Heart left ventricle (tissue), 16 donors: ENCODE measurements around the gene VSIG10L. TPM values are rescaled to one million over a fixed set of nuclear protein-coding genes. Genes with fewer than 3 reads are reported as not detected.

ENCODE experiments used
- ATAC-seq, 4 donors: fragments of 200-7000 bp; cut with Tn5 transposase; one replicate each; pipeline ENCODE4 v1.9.1; 2020 to 2022; ENCODE audit warnings: moderate library complexity in 4 of 4, mild to moderate bottlenecking in 3 of 4, moderate number of reproducible peaks in 1 of 4
- DNase-seq, 5 donors: peaks; one replicate each; pipeline ENCODE4 v3.0.0-alpha.2; 2020
- H3K27ac ChIP-seq, 12 donors: fragments of 200-600 bp; sonication (generic) in 4 of 12; one replicate each; pipeline versions ENCODE4 v1.5.0 to v1.8.0; 2016 to 2022; ENCODE audit warnings: mild to moderate bottlenecking in 2 of 12
- H3K27me3 ChIP-seq, 9 donors: fragments of 200-600 bp; sonication (generic) in 2 of 9; one replicate each; pipeline versions ENCODE4 v1.5.1 to v1.8.0; 2016 to 2022; ENCODE audit warnings: mild to moderate bottlenecking in 3 of 9
- H3K36me3 ChIP-seq, 9 donors: fragments of 200-600 bp; sonication (generic) in 2 of 9; one replicate each; pipeline versions ENCODE4 v1.5.0 to v1.8.0; 2018 to 2022; ENCODE audit warnings: mild to moderate bottlenecking in 2 of 9
- H3K4me1 ChIP-seq, 12 donors: fragments of 200-600 bp; sonication (generic) in 4 of 12; one replicate each; pipeline versions ENCODE4 v1.5.0 to v1.8.0; 2016 to 2022; ENCODE audit warnings: mild to moderate bottlenecking in 3 of 12
- H3K4me3 ChIP-seq, 12 donors: fragments of 200-600 bp; sonication (generic) in 4 of 12; one replicate each; pipeline versions ENCODE4 v1.5.0 to v1.8.0; 2017 to 2022; ENCODE audit warnings: mild to moderate bottlenecking in 9 of 12, moderate library complexity in 4 of 12
- H3K9me3 ChIP-seq, 12 donors: fragments of 200-600 bp; sonication (generic) in 4 of 12; one replicate each; pipeline versions ENCODE4 v1.5.0 to v1.8.0; 2016 to 2022; ENCODE audit warnings: mild to moderate bottlenecking in 1 of 12
- POLR2A ChIP-seq, 2 donors: fragments of 450-650 bp; IDR thresholded peaks; one replicate each; pipeline ENCODE4 v1.6.1; 2017; ENCODE audit warnings: antibody characterized with exemption in 2 of 2, mild to moderate bottlenecking in 2 of 2, moderate library complexity in 2 of 2
- WGBS, 4 donors: extraction: QIAGEN DNeasy Blood & Tissue Kit in 2 of 4; methylation state at CpG; one replicate each; pipeline versions ENCODE4 v1.1.5 to v1.1.7; 2013 to 2018; 5-methylcytosine and 5-hydroxymethylcytosine counted together
- intact Hi-C, 10 donors: fragments of 100-400 bp; cut with DNase I; formaldehyde crosslinking; loops; one replicate each; pipeline versions ENCODE4 v1.11.1 to v1.14.2; 2022
- polyA plus RNA-seq, 2 donors: library from polyadenylated mRNA; stranded (reverse); fragments of 200-250 nt; gene quantifications; one replicate each; pipeline ENCODE4 v1.2.3, GENCODE V29; 2013
- total RNA-seq, 9 donors: library from RNA; depleted of rRNA in 2 of 9; stranded (reverse); fragments of >200 nt in 2 of 9; fragmentation: NEBNext Ultra II Directional in 3 of 9; extraction: Animal tissue kit (Norgen Biotek cat#: 25700) in 3 of 9; gene quantifications; one replicate each; pipeline versions ENCODE4 v1.1.0 to v1.2.4, GENCODE V29; 2016 to 2023
- TF ChIP-seq, protein P1 (sequence below), 12 donors: fragments of 200-600 bp; sonication (generic) in 4 of 12; IDR thresholded peaks; one replicate each; pipeline versions ENCODE4 v1.5.0 to v1.8.0; 2018 to 2022; ENCODE audit warnings: antibody characterized with exemption in 12 of 12, mild to moderate bottlenecking in 5 of 12
- donor health status: ischemic (EF 13 %, LVEDD 7.1; RV severe dilation, severe dysfunction).
- donor health status: healthy with polysubstance abuse.
- donor health status: DM: no; HTN: yes; CAD: no.
- donor health status: DM: no; HTN: no; CAD: no.
- donor health status: ischemic (EF 25% LVEDD 6.9; RV normal size, moderate dysfunction).
- donor health status: ischemic (EF 25% LVEDD 5.7; RV mildly dilated, moderate dysfunction).
- donor health status: healthy.
- donor health status: DM: yes; HTN: yes; CAD: no.
- donor health status: ischemic (EF 35%, LVEDD 5.7; RV mildly dilated, moderate dysfunction).
- donor health status: nonischemic (EF 11% LVEDD 7.7; RV severe dilation, severe dysfunction).
- donor health status: DM: yes; HTN: yes; CAD: no.
- donor health status: PGD.
- donor health status: ischemic (EF 29% LVEDD 5.4; RV normal size, mild dysfunction).
- donor health status: nonischemic (EF 23%, LVEDD 6.1; RV moderate dilation, normal function).

The VSIG10L gene
- total and polyA plus RNA-seq, 11 donors, result 0.40 to 1.7 (median 0.75) TPM

DNA sequence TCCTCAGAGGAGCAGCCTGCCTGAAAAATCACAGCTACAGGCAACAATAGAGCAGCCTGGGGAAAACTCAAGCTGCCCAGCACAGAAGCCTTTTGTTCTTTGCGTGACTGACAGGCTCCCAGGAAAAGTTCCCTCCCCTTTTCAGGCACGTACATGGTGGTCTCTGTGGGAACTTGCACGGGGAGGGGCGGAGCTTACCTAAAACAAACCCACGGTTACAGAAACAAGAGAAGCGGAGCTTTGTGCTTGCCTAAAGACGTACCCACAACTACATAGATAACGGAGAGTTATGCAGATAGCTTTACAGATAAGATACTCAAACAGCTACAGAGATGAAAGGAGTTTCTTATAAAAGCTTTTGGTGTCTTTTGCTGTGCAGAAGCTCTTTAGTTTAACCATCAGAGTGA is 12.8 kb upstream of the VSIG10L start:
- no peak for TF ChIP-seq POLR2A (IDR thresholded peaks at IDR 0.05)
- TF ChIP-seq, protein P1, sequence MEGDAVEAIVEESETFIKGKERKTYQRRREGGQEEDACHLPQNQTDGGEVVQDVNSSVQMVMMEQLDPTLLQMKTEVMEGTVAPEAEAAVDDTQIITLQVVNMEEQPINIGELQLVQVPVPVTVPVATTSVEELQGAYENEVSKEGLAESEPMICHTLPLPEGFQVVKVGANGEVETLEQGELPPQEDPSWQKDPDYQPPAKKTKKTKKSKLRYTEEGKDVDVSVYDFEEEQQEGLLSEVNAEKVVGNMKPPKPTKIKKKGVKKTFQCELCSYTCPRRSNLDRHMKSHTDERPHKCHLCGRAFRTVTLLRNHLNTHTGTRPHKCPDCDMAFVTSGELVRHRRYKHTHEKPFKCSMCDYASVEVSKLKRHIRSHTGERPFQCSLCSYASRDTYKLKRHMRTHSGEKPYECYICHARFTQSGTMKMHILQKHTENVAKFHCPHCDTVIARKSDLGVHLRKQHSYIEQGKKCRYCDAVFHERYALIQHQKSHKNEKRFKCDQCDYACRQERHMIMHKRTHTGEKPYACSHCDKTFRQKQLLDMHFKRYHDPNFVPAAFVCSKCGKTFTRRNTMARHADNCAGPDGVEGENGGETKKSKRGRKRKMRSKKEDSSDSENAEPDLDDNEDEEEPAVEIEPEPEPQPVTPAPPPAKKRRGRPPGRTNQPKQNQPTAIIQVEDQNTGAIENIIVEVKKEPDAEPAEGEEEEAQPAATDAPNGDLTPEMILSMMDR (IDR thresholded peaks at IDR 0.05), result no peak
- 43 to 69% (median 55%) methylated on average over 8 of the region's 8 CpGs for WGBS, 4 donors

DNA sequence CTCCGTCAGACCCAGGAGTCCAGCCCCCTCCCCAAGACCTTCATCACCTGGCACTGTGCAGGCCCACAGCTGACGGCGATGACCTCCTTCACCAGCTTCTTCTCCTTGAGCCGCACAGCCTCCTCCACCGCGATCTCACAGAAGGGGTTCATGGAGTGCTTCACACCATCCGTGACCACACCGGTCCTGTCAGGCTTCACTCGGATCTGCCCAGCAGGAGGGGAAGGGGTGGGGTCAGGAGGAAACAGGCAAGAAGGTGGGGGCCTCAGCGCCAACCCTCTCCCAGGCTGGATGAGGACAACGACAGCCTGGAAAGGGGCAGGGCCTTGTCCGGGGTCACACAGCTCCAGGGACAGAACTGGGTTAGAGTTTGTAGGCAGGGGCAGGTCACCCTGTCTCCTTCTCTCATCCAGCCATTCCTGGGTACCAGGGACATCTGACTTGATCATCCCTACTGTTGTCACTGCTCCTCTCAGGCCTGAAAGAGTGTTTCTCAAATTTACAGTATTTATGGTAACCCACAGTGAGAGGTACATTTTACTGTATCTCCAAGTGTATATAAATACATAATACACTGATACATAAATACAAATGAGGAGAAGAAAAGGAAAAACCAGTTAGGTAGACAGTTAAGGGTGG is 12.3 kb upstream of the VSIG10L start:
- ATAC-seq (peak in 1 of 4 donors; percentile 11), DNase-seq (no peak)
- no peak overlapping the region for H3K27ac ChIP-seq

More for the DNA sequence above, 12.8 kb upstream of the VSIG10L start:
- Histone ChIP-seq H3K27me3 (no peaks in the 10 kb centered on the region), H3K27ac (no peak overlapping the region), H3K9me3 (no peaks in the 10 kb centered on the region), H3K4me3 (no peak overlapping the region), H3K4me1 (peaks cover 0 to 10% (median 0%) of the 10 kb centered on the region in 12 donors), H3K36me3 (peaks cover 0 to 38% (median 31%) of the 10 kb centered on the region in 9 donors)
- DNase-seq (no peak), ATAC-seq (no peak)
- intact Hi-C loops, result no loop called here

DNA sequence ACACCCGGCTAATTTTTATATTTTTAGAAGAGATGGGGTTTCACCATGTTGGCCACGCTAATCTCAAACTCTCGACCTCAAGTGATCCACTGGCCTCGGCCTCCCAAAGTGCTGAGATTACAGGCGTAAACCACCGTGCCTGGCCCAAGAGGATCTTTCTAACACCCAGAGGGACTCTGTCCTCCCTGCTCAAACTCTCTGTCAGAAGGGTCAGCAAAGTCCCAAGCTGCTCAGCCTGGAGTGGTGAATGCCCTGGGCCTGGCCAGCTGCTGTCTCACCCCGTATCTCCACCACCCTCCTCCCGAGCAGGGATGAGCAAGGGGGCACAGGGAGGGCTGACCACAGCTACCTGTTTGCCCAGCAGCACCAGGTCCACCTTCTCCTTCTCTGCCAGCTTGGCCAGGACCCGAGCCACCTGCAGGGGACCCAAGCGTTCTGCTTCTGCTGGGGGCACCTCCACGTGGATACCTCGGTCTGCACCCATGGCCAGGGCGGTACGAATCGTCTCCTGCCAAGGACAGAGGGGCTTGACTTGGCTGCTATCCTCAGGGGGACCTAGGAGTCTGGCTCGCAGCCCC is 10.9 kb upstream of the VSIG10L start:
- WGBS, 4 donors, result 90 to 94% (median 92%) methylated on average over 14 to 16 of the region's 16 CpGs
- TF ChIP-seq, protein P1 (IDR thresholded peaks at IDR 0.05), result no peak
- TF ChIP-seq POLR2A (IDR thresholded peaks at IDR 0.05), result no peak
- ATAC-seq, result no peak

More for the DNA sequence above, 12.3 kb upstream of the VSIG10L start:
- no peaks in the 10 kb centered on the region for H3K27me3 ChIP-seq
- intact Hi-C loops, result no loop called here
- peaks cover 0 to 10% (median 0%) of the 10 kb centered on the region in 12 donors for H3K4me1 ChIP-seq
- H3K4me3 ChIP-seq, result no peak overlapping the region
- H3K9me3 ChIP-seq, result no peaks in the 10 kb centered on the region
- H3K36me3 ChIP-seq, result peaks cover 0 to 42% (median 34%) of the 10 kb centered on the region in 9 donors
- 59 to 66% (median 63%) methylated on average over 10 to 12 of the region's 12 CpGs for WGBS, 4 donors
- TF ChIP-seq POLR2A (IDR thresholded peaks at IDR 0.05), result no peak
- TF ChIP-seq, protein P1 (IDR thresholded peaks at IDR 0.05), result no peak

GRCh38 chr19:51351266-51351990 is 9.5 kb upstream of the VSIG10L start:
- no peak overlapping the region for H3K27ac ChIP-seq
- H3K4me1 ChIP-seq, result peaks cover 0 to 10% (median 0%) of the 10 kb centered on the region in 12 donors
- TF ChIP-seq, protein P1 (IDR thresholded peaks at IDR 0.05), result no peak
- no peak for TF ChIP-seq POLR2A (IDR thresholded peaks at IDR 0.05)
- DNase-seq, result no peak
- no peaks in the 10 kb centered on the region for H3K27me3 ChIP-seq
- H3K4me3 ChIP-seq, result no peak overlapping the region
- H3K36me3 ChIP-seq, result peaks cover 0 to 67% (median 59%) of the 10 kb centered on the region in 9 donors
- no peak for ATAC-seq
- no peaks in the 10 kb centered on the region for H3K9me3 ChIP-seq
- WGBS, 4 donors, result 91 to 98% (median 95%) methylated on average over 10 to 11 of the region's 11 CpGs
- intact Hi-C loops, result no loop called here

More for the DNA sequence above, 10.9 kb upstream of the VSIG10L start:
- peaks cover 0 to 53% (median 45%) of the 10 kb centered on the region in 9 donors for H3K36me3 ChIP-seq
- H3K4me3 ChIP-seq, result no peak overlapping the region
- H3K9me3 ChIP-seq, result no peaks in the 10 kb centered on the region
- H3K27me3 ChIP-seq, result no peaks in the 10 kb centered on the region
- H3K27ac ChIP-seq, result no peak overlapping the region
- peak in 1 of 5 donors; percentile 34 for DNase-seq
- intact Hi-C loops, result no loop called here
- H3K4me1 ChIP-seq, result peaks cover 0 to 10% (median 0%) of the 10 kb centered on the region in 12 donors
